Mononuclear cell (primary cell): ENCODE results near the gene HMGA1. TPM values are rescaled to one million over a fixed set of nuclear protein-coding genes. Genes with fewer than 3 reads are reported as not detected.
"Not testable (repeated sequence)": the region's sequence is repeated elsewhere in the genome, so short reads cannot be mapped to it uniquely, and the experiment has no call there.

ENCODE experiments used
- H3K27me3 ChIP-seq: 2 replicates; pipeline ENCODE4 v1.6.0; 2011; ENCODE audit warnings: low read length, control low read depth; ENCODE audit not compliant: insufficient read depth
- H3K4me1 ChIP-seq: 2 replicates; pipeline ENCODE4 v1.5.1; 2011; ENCODE audit warnings: mild to moderate bottlenecking, low read length, control low read depth; ENCODE audit not compliant: insufficient read depth
- H3K4me3 ChIP-seq: 2 replicates; pipeline ENCODE4 v1.5.1; 2011; ENCODE audit warnings: mild to moderate bottlenecking, low read length, moderate library complexity
- H3K9me3 ChIP-seq: 2 replicates; pipeline ENCODE4 v1.5.1; 2011; ENCODE audit warnings: low read depth, mild to moderate bottlenecking, control low read depth, low read length
- total RNA-seq: library from RNA; depleted of rRNA; stranded (reverse); fragments of >200 nt; gene quantifications from one replicate; pipeline ENCODE4 v1.2.3, GENCODE V29; 2012

The HMGA1 gene
- total RNA-seq, 1 donor: 44.3 TPM

- H3K9me3 ChIP-seq: no peaks in the 10 kb centered on the region
- H3K4me1 ChIP-seq: no peaks in the 10 kb centered on the region
- H3K27me3 ChIP-seq: no peaks in the 10 kb centered on the region
- H3K4me3 ChIP-seq: no peak overlapping the region
Observed at GRCh38 chr6:34259529-34260069, 22.9 kb downstream of the HMGA1 start.

DNA sequence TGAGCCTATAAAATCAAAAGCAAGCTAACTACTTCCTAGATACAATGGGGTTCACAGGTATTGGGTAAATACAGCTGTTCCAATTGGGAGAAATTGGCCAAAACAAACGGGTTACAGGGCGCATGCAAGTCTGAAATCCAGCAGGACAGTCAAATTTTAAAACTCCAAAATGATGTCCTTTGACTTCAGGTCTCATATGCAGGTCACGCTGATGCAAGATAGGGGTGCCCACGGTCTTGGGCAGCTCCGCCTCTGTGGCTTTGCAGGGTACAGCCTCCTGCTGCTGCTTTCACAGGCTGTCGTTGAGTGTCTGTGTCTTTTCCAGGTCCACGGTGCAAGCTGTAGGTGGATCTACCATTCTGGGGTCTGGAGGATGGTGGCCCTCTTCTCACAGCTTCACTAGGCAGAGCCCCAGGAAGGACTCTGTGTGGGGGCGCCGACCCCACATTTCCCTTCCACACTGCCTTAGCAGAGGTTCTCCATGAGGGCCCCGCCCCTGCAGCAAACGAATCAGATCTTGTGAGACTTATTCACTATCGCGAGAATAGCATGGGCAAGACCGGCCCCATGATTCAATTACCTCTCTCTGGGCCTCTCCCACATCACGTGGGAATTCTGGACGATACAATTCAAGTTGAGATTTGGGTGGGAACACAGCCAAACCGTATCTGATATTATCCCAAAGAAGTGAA lies 24.0 kb downstream of the HMGA1 start:
- Histone ChIP-seq H3K27me3 (no peaks in the 10 kb centered on the region), H3K9me3 (no peaks in the 10 kb centered on the region), H3K4me3 (no peak overlapping the region), H3K4me1 (no peaks in the 10 kb centered on the region)

- H3K4me3 ChIP-seq, H3K27me3 ChIP-seq, H3K4me1 ChIP-seq, H3K9me3 ChIP-seq: not testable (repeated sequence)
Observed at GRCh38 chr6:34263484-34263883, 26.8 kb downstream of the HMGA1 start.

- peaks cover 14% of the 10 kb centered on the region for H3K4me1 ChIP-seq
- no peak overlapping the region for H3K4me3 ChIP-seq
- no peaks in the 10 kb centered on the region for H3K9me3 ChIP-seq
- no peaks in the 10 kb centered on the region for H3K27me3 ChIP-seq
Observed at GRCh38 chr6:34267746-34268145, 31.1 kb downstream of the HMGA1 start.

DNA sequence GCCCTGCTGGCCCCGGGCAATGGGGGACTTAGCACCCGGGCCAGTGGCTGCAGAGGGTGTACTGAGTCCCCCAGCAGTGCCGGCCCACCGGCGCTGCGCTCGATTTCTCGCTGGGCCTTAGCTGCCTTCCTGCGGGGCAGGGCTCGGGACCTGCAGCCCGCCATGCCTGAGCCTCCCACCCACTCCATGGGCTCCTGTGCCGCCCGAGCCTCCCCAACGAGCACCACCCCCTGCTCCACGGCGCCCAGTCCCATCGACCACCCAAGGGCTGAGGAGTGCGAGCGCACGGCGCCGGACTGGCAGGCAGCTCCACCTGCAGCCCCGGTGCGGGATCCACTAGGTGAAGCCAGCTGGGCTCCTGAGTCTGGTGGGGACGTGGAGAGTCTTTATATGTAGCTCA lies 32.5 kb downstream of the HMGA1 start:
- not testable (repeated sequence) for H3K27me3 ChIP-seq, H3K9me3 ChIP-seq, H3K4me3 ChIP-seq
- H3K4me1 ChIP-seq: peaks cover 28% of the 10 kb centered on the region

DNA sequence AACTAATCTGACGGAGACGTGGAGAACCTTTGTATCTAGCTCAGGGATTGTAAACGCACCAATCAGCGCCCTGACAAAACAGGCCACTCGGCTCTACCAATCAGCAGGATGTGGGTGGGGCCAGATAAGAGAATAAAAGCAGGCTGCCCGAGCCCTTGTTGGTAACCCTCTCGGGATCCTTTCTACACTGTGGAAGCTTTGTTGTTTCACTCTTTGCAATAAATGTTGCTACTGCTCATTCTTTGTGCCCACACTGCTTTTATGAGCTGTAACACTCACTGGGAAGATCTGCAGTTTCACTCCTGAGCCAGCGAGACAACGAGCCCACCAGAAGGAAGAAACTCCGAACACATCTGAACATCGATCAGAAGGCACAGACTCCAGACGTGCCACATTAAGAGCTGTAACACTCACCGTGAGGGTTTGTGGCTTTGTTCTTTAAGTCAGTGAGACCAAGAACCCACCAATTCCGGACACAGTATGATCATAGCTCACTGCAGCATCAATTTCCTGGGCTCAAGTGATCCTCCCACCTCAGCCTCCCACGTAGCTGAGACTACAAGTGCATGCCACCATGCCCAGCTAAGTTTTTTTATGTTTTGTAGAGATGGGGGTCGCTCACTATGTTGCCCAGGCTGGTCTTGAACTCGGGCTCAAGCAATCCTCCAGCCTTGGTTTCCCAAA lies 33.1 kb downstream of the HMGA1 start:
- H3K4me1 ChIP-seq: peaks cover 28% of the 10 kb centered on the region
- H3K4me3 ChIP-seq, H3K9me3 ChIP-seq, H3K27me3 ChIP-seq: not testable (repeated sequence)

DNA sequence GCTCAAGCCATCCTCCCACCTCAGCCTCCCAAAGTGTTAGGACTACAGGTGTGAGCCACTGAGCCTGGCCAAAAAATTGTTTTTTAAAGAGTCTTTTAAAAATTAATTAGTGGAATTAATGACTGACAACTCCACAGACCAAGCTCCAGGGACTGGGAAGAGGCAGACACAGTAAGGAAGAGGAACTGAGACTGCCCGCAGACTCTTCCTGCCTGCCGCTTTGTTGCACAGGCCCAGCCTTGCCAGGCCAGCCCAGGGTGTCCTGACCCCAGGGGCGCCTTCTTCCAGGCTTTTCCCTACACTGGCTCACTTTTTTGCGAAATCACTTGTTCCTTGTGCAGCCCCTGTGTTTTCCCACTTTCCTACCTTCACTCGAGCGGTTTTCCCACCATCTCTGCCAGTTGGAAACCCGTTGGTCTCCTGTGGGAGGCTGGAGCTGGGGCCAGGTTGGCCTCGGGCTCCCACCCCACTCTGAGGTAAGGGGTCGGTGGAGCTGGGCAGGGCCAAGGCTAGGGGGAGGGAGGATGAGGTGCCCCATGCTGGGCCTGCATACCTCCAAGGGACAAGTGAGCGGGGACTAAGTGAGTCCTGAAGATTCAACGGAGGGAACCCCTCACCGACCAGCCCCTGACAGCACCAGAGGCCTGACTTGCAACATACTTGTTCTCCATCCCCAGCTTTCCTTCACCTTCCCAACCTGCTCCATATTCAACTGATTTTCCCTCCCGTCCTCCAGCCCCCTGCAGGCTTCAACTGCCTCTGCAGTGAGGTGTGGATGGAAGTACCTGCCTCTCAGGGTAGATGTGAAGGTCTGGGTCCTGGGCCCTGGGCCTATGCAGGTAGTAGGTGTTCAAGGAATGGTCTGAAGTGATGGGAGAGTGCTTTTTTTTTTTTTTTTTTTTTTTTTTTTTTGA lies 35.6 kb downstream of the HMGA1 start:
- H3K27me3 ChIP-seq: no peaks in the 10 kb centered on the region
- H3K4me3 ChIP-seq: no peak overlapping the region
- H3K9me3 ChIP-seq: no peaks in the 10 kb centered on the region
- H3K4me1 ChIP-seq: peaks cover 32% of the 10 kb centered on the region

- Histone ChIP-seq H3K4me3 (no peak overlapping the region), H3K9me3 (no peaks in the 10 kb centered on the region)
Observed at GRCh38 chr6:34273242-34273805, 36.7 kb downstream of the HMGA1 start.

GRCh38 chr6:34274129-34274528 lies 37.5 kb downstream of the HMGA1 start:
- H3K4me3 ChIP-seq: no peak overlapping the region
- no peaks in the 10 kb centered on the region for H3K9me3 ChIP-seq
- peaks cover 37% of the 10 kb centered on the region for H3K4me1 ChIP-seq
- H3K27me3 ChIP-seq: no peaks in the 10 kb centered on the region

More at GRCh38 chr6:34273242-34273805, 36.7 kb downstream of the HMGA1 start:
- H3K27me3 ChIP-seq: no peaks in the 10 kb centered on the region
- H3K4me1 ChIP-seq: peaks cover 32% of the 10 kb centered on the region

GRCh38 chr6:34275128-34275804 lies 38.6 kb downstream of the HMGA1 start:
- H3K9me3 ChIP-seq: no peaks in the 10 kb centered on the region
- no peak overlapping the region for H3K4me3 ChIP-seq
- H3K4me1 ChIP-seq: peaks cover 49% of the 10 kb centered on the region
- H3K27me3 ChIP-seq: no peaks in the 10 kb centered on the region

- Histone ChIP-seq H3K27me3 (no peaks in the 10 kb centered on the region), H3K9me3 (no peaks in the 10 kb centered on the region), H3K4me3 (no peak overlapping the region), H3K4me1 (peaks cover 49% of the 10 kb centered on the region)
Observed at GRCh38 chr6:34276191-34276590, 39.5 kb downstream of the HMGA1 start.

- peaks cover 41% of the 10 kb centered on the region for H3K4me1 ChIP-seq
- no peak overlapping the region for H3K4me3 ChIP-seq
- no peaks in the 10 kb centered on the region for H3K9me3 ChIP-seq
- H3K27me3 ChIP-seq: no peaks in the 10 kb centered on the region
Observed at GRCh38 chr6:34276881-34277762, 40.4 kb downstream of the HMGA1 start.

DNA sequence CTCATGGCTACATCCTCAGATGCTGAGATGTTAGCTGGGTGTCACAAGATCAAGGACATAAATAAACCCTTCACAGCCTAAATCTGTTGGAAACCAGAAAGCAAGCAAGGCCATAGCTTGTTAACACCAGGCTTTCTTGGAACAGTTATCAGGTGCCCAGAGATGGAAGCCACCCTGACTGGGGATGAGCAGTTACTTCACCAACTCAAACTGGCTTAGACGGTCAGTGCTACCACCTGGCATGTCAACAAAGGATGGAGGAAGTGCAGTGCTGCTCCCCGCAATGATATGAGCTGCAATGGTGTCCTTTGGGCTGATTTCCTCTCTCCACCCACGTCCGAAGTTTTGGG lies 41.1 kb downstream of the HMGA1 start:
- Histone ChIP-seq H3K4me1 (peaks cover 41% of the 10 kb centered on the region), H3K4me3 (no peak overlapping the region), H3K9me3 (no peaks in the 10 kb centered on the region), H3K27me3 (no peaks in the 10 kb centered on the region)

DNA sequence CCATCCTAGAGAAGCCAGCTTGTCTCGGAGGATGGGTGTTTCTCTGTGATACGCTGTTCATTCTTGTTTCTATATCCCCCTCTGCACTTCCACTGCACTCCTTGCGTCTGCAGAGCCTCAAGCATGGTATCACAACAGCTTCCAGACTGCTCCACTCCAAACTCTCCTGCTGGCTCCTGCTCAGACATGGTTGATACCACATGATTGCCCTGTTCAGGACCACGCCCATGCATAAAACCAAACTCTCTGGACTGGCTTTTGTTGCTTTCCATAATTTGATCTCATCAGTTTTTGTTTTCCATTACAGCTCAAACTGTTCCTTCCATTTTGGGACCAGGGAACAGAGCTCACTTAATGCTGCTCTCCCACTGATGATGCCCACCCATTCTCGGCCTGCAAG lies 42.2 kb downstream of the HMGA1 start:
- peaks cover 41% of the 10 kb centered on the region for H3K4me1 ChIP-seq
- no peaks in the 10 kb centered on the region for H3K9me3 ChIP-seq
- no peak overlapping the region for H3K4me3 ChIP-seq
- no peaks in the 10 kb centered on the region for H3K27me3 ChIP-seq
